GM10847 (cell line): Measurements from ENCODE around the gene PIEZO1.

ENCODE experiments used
- POLR2A ChIP-seq: IDR thresholded peaks from 2 replicates; pipeline ENCODE4 v1.6.1; 2011; ENCODE audit not compliant: insufficient read length; ENCODE audit errors: extremely low read depth

PIEZO1 gene

GRCh38 chr16:88697116-88697830, 87.7 kb downstream of the PIEZO1 start:
- TF ChIP-seq POLR2A: no peak

- TF ChIP-seq POLR2A: no peak
These were observed 88.6 kb downstream of the PIEZO1 start for GRCh38 chr16:88696441-88696840.

GRCh38 chr16:88695753-88696152, 89.3 kb downstream of the PIEZO1 start:
- no peak for TF ChIP-seq POLR2A

- TF ChIP-seq POLR2A: no peak
These were observed 89.8 kb downstream of the PIEZO1 start for GRCh38 chr16:88695218-88695617.

- TF ChIP-seq POLR2A: no peak
These were observed 90.6 kb downstream of the PIEZO1 start for GRCh38 chr16:88694221-88695087.

- TF ChIP-seq POLR2A: no peak
These were observed 91.4 kb downstream of the PIEZO1 start for GRCh38 chr16:88693420-88694177.

GRCh38 chr16:88692861-88693260, 92.2 kb downstream of the PIEZO1 start:
- no peak for TF ChIP-seq POLR2A

GRCh38 chr16:88691924-88692560, 93.0 kb downstream of the PIEZO1 start:
- TF ChIP-seq POLR2A: no peak

GRCh38 chr16:88691129-88691813, 93.7 kb downstream of the PIEZO1 start:
- TF ChIP-seq POLR2A: no peak

GRCh38 chr16:88690341-88691128, 94.5 kb downstream of the PIEZO1 start:
- TF ChIP-seq POLR2A: no peak

GRCh38 chr16:88688013-88688778, 96.8 kb downstream of the PIEZO1 start:
- no peak for TF ChIP-seq POLR2A

GRCh38 chr16:88687676-88688012, 97.4 kb downstream of the PIEZO1 start:
- no peak for TF ChIP-seq POLR2A

GRCh38 chr16:88687254-88687576, 97.8 kb downstream of the PIEZO1 start:
- no peak for TF ChIP-seq POLR2A
